CD4-positive, alpha-beta T cell (primary cell): Measurements from ENCODE around the gene GLTPD2. TPM values are rescaled to one million over a fixed set of nuclear protein-coding genes. Genes with fewer than 3 reads are reported as not detected.
A peak's percentile ranks its signal among the peaks of the same experiment; 100 is the strongest.

ENCODE experiments used
- ATAC-seq: fragments of 200-7000 bp; cut with Tn5 transposase; one replicate; pipeline ENCODE4 v1.10.0; 2022; ENCODE audit warnings: mild to moderate bottlenecking; ENCODE audit not compliant: poor library complexity
- CTCF ChIA-PET: fragments of 350-600 bp; sonication (Branson Sonifier 250); formaldehyde crosslinking; loops from one replicate; lab custom pipeline; 2021; ENCODE audit warnings: antibody characterized with exemption, inconsistent platforms; lab: Charles Lee
- POLR2A ChIA-PET: fragments of 350-600 bp; sonication (Branson Sonifier 250); formaldehyde crosslinking; loops from one replicate; lab custom pipeline; 2021; ENCODE audit warnings: antibody characterized with exemption, inconsistent platforms; lab: Charles Lee
- DNase-seq, 14 experiments: peaks; one replicate each; pipeline ENCODE4 v3.0.0-alpha.2; 2013 to 2020; ENCODE audit warnings: mixed read lengths in 2 of 14
- H3K27ac ChIP-seq, 2 donors: one replicate each; pipeline versions ENCODE4 v1.5.1 to v1.7.0; 2013; ENCODE audit warnings: low read length in 2 of 2, low read depth in 1 of 2, mild to moderate bottlenecking in 1 of 2
- H3K27me3 ChIP-seq, 2 experiments: 1 replicate in 1 of 2; 2 replicates in 1 of 2; pipeline versions ENCODE4 v1.6.1 to v1.7.0; 2013; ENCODE audit warnings: low read length in 2 of 2, control low read depth in 1 of 2, mild to moderate bottlenecking in 1 of 2, moderate library complexity in 1 of 2; ENCODE audit not compliant: insufficient read depth in 2 of 2, control insufficient read depth in 1 of 2
- H3K36me3 ChIP-seq: one replicate; pipeline ENCODE4 v1.6.1; 2013; ENCODE audit warnings: low read length, control low read depth; ENCODE audit not compliant: insufficient read depth
- H3K4me1 ChIP-seq: one replicate; pipeline ENCODE4 v1.6.1; 2013; ENCODE audit warnings: low read length, control low read depth; ENCODE audit not compliant: insufficient read depth
- H3K4me3 ChIP-seq: one replicate; pipeline ENCODE4 v1.5.1; 2013; ENCODE audit warnings: mild to moderate bottlenecking, low read length, moderate library complexity
- H3K9me3 ChIP-seq, 2 experiments: 1 replicate in 1 of 2; 2 replicates in 1 of 2; pipeline versions ENCODE4 v1.6.1 to v1.7.0; 2013; ENCODE audit warnings: low read length in 2 of 2, mild to moderate bottlenecking in 2 of 2, control low read depth in 1 of 2, moderate library complexity in 1 of 2; ENCODE audit not compliant: control insufficient read depth in 1 of 2, insufficient read depth in 1 of 2
- H3K27ac Mint-ChIP-seq: one replicate; pipeline ENCODE4 v1.8.0; 2020; ENCODE audit warnings: mixed read lengths
- H3K27me3 Mint-ChIP-seq: one replicate; pipeline ENCODE4 v1.8.0; 2021; ENCODE audit warnings: mixed read lengths
- H3K36me3 Mint-ChIP-seq: one replicate; pipeline ENCODE4 v1.8.0; 2021; ENCODE audit warnings: low read depth, mixed read lengths
- H3K4me1 Mint-ChIP-seq: one replicate; pipeline ENCODE4 v1.8.0; 2021; ENCODE audit warnings: low read depth, mixed read lengths
- H3K4me3 Mint-ChIP-seq: one replicate; pipeline ENCODE4 v1.8.0; 2020; ENCODE audit warnings: mild to moderate bottlenecking, mixed read lengths
- H3K9me3 Mint-ChIP-seq: one replicate; pipeline ENCODE4 v1.8.0; 2020; ENCODE audit warnings: mixed read lengths
- intact Hi-C, 2 experiments: fragments of 100-400 bp; cut with DNase I in 1 of 2; cut with micrococcal nuclease in 1 of 2; formaldehyde crosslinking; loops; one replicate each; pipeline versions ENCODE4 v1.15.1 to v1.9.0; 2023 to 2025; cut with DNase I, micrococcal nuclease
- total RNA-seq, 174 experiments: library from RNA in 2 of 174; stranded (reverse) in 2 of 174; gene quantifications; one replicate each; pipeline ENCODE4 v1.2.3 and lab custom pipeline; 2021 to 2026
- TF ChIP-seq, protein P1 (sequence below): fragments of 200-600 bp; IDR thresholded peaks from one replicate; pipeline ENCODE4 v1.8.0; 2022; ENCODE audit warnings: antibody characterized with exemption, mild to moderate bottlenecking

GLTPD2 gene
- total RNA-seq, 2 experiments from 2014 or later: not detected

DNA sequence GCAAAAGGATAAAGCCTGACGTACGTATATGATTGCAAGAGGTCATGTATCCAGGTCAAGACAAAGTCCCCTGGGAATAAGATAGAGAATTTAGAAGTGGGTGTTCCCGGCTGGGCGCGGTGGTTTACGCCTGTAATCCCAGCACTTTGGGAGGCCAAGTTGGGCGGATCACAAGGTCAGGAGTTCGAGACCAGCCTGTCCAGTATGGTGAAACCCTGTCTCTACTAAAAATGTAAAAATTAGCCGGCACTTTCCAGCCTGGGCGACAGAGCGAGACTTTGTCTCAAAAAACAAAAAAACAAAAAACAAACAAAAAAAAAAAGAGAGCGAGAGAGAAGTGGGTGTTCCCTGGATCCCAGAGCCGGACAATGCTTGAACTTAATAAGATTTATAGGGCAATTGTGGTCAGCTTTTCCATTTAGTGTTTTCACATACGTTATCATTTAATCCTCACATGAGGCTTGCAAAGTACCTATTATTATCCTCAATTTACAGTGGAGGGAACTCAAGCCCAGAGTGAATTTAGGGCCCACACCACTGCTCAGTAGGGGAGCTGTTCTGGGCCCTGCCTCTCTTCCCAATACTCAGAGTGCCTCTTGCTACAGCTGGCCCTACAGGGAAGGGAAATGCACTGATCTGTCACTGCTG, 481 bp upstream of the GLTPD2 start:
- H3K27me3 Mint-ChIP-seq: peaks cover 57% of the 10 kb centered on the region

DNA sequence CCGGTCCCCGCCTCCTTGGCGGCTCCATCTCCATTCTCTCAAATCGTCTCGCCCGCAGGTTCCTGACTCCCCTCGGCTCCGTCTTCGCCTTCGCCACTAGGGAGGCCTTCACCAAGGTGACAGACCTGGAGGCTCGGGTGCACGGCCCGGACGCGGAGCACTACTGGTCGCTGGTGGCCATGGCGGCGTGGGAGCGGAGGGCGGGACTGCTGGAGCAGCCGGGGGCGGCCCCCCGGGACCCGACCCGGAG, 862 bp downstream of the GLTPD2 start:
- Histone ChIP-seq H3K36me3 (no peaks in the 10 kb centered on the region), H3K4me1 (peaks cover 38% of the 10 kb centered on the region), H3K9me3 (peaks cover 0 to 18% of the 10 kb centered on the region in 2 experiments), H3K27ac (no peak overlapping the region), H3K4me3 (peak overlapping the region; percentile 65), H3K27me3 (peaks cover 31 to 32% of the 10 kb centered on the region in 2 experiments)
- DNase-seq (no peak), ATAC-seq (no peak)
- Mint-ChIP-seq H3K27ac (peak overlapping the region; percentile 51), H3K27me3 (peaks cover 47% of the 10 kb centered on the region), H3K9me3 (no peaks in the 10 kb centered on the region), H3K4me1 (peaks cover 24% of the 10 kb centered on the region), H3K36me3 (no peaks in the 10 kb centered on the region), H3K4me3 (peak overlapping the region; percentile 83)
- ChIA-PET CTCF (interaction anchor here (0.6 to 3.5 kb wide), 34 partner anchors 10 to 157 kb away, joined by 3 to 30 read pairs (median 4); partner anchors contain the start of genes ARRB2, C17orf107, MED11 and MINK1), POLR2A (interaction anchor here (0.7 to 2.5 kb wide), 17 partner anchors 10 to 424 kb away, joined by 3 to 27 read pairs (median 5); partner anchors contain the start of genes ARRB2, C17orf107, CXCL16 and MED11)
- intact Hi-C loops: loop anchor here (2.0 to 5.0 kb wide), 3 partner anchors 57 to 113 kb away; partner anchors contain the start of genes CHRNE (in 1 of the 2) and MED11 (in 1 of the 2)
- TF ChIP-seq, protein P1, sequence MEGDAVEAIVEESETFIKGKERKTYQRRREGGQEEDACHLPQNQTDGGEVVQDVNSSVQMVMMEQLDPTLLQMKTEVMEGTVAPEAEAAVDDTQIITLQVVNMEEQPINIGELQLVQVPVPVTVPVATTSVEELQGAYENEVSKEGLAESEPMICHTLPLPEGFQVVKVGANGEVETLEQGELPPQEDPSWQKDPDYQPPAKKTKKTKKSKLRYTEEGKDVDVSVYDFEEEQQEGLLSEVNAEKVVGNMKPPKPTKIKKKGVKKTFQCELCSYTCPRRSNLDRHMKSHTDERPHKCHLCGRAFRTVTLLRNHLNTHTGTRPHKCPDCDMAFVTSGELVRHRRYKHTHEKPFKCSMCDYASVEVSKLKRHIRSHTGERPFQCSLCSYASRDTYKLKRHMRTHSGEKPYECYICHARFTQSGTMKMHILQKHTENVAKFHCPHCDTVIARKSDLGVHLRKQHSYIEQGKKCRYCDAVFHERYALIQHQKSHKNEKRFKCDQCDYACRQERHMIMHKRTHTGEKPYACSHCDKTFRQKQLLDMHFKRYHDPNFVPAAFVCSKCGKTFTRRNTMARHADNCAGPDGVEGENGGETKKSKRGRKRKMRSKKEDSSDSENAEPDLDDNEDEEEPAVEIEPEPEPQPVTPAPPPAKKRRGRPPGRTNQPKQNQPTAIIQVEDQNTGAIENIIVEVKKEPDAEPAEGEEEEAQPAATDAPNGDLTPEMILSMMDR: no peak

More for the DNA sequence above, 481 bp upstream of the GLTPD2 start:
- TF ChIP-seq, protein P1: no peak
- H3K27ac ChIP-seq: no peak overlapping the region
- ChIA-PET POLR2A (no interaction called here), CTCF (interaction anchor here (3.5 kb wide), 1 partner anchor 78 kb away, joined by 30 read pairs; the partner anchor contains the start of gene ARRB2)
- H3K9me3 ChIP-seq: peaks cover 0 to 18% of the 10 kb centered on the region in 2 experiments
- no peak overlapping the region for H3K4me3 ChIP-seq
- H3K27ac Mint-ChIP-seq: peak overlapping the region; percentile 18
- intact Hi-C loops: loop anchor here (2.0 to 5.0 kb wide), 3 partner anchors 56 to 114 kb away; partner anchors contain the start of genes CHRNE (in 1 of the 2) and MED11 (in 1 of the 2)
- ATAC-seq (no peak), DNase-seq (no peak)
- no peaks in the 10 kb centered on the region for H3K36me3 Mint-ChIP-seq
- H3K27me3 ChIP-seq: peaks cover 43 to 45% of the 10 kb centered on the region in 2 experiments
- H3K4me1 Mint-ChIP-seq: peaks cover 24% of the 10 kb centered on the region
- peak overlapping the region; percentile 43 for H3K4me3 Mint-ChIP-seq
- H3K9me3 Mint-ChIP-seq: no peaks in the 10 kb centered on the region
- H3K36me3 ChIP-seq: no peaks in the 10 kb centered on the region
- peaks cover 38% of the 10 kb centered on the region for H3K4me1 ChIP-seq

DNA sequence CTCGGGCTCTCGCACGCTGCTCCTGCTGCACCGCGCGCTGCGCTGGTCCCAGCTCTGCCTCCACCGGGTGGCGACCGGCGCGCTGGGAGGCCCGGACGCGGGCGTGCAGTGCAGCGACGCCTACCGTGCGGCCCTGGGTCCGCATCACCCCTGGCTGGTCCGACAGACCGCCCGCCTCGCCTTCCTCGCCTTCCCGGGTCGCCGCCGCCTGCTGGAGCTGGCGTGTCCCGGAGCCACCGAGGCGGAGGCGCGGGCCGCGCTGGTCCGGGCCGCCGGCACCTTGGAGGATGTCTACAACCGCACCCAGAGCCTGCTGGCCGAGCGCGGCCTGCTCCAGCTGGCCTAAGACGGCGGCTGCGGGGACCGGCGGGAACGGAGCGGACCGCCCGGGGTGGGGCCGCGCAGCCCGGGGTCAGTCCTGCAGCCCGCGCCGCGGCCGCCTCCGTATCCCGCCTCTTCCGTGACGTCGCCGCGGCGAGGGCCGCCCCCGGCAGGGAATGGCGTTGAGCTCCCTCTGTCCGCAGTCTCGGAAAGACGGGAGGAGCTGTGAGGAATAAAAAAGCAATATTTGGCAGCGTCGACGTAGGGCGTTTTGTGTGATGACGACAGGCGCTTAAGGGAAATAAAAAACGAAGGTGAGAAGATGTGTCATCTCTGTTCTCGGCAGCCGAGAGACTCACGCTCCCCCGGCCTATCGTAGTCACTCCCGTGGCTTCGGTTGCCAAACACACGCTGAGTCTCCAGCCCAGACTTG, 1.4 kb downstream of the GLTPD2 start:
- peak overlapping the region; percentile 74 for H3K27ac Mint-ChIP-seq
- peak overlapping the region; percentile 91 for H3K4me3 Mint-ChIP-seq
- no peaks in the 10 kb centered on the region for H3K36me3 Mint-ChIP-seq
- Histone ChIP-seq H3K4me1 (peaks cover 36% of the 10 kb centered on the region), H3K27me3 (peaks cover 28 to 29% of the 10 kb centered on the region in 2 experiments), H3K4me3 (peak overlapping the region; percentile 65), H3K27ac (peak overlapping the region; percentile 58 to 74), H3K36me3 (no peaks in the 10 kb centered on the region), H3K9me3 (peaks cover 0 to 18% of the 10 kb centered on the region in 2 experiments)
- ChIA-PET CTCF (interaction anchor here (0.6 to 3.5 kb wide), 40 partner anchors 9 to 177 kb away, joined by 3 to 30 read pairs (median 4); partner anchors contain the start of genes ARRB2, C17orf107, CHRNE and MED11), POLR2A (interaction anchor here (0.6 to 2.5 kb wide), 21 partner anchors 9 to 424 kb away, joined by 3 to 27 read pairs (median 5); partner anchors contain the start of genes ARRB2, C17orf107, CXCL16 and MED11)
- DNase-seq (peak; percentile 61 to 92 (median 74)), ATAC-seq (peak; percentile 85)
- TF ChIP-seq, protein P1: peak; percentile 81
- peaks cover 45% of the 10 kb centered on the region for H3K27me3 Mint-ChIP-seq
- no peaks in the 10 kb centered on the region for H3K9me3 Mint-ChIP-seq
- intact Hi-C loops: loop anchor here (1.0 to 10.0 kb wide), 7 partner anchors 58 to 175 kb away; partner anchors contain the start of genes ARRB2 (in 2 of the 2), MED11 (in 2 of the 2), CHRNE (in 1 of the 2) and SPAG7 (in 1 of the 2)
- H3K4me1 Mint-ChIP-seq: peaks cover 23% of the 10 kb centered on the region
